Right lung (tissue), 5 donors: ENCODE results near the gene PTPRK. TPM values are rescaled to one million over a fixed set of nuclear protein-coding genes. Genes with fewer than 3 reads are reported as not detected.

Experiments
- DNase-seq, 2 donors: peaks; one replicate each; pipeline ENCODE4 v3.0.0-alpha.2; 2013
- polyA plus RNA-seq, 5 donors: library from polyadenylated mRNA; unstranded; fragments of 120-200 nt; gene quantifications; one replicate each; pipeline versions ENCODE4 v1.2.1 to v1.2.3, GENCODE V29; 2013; ENCODE audit warnings: inconsistent platforms in 1 of 5, low replicate concordance in 1 of 5; ENCODE audit not compliant: insufficient read length in 5 of 5, insufficient read depth in 1 of 5

PTPRK gene
- polyA plus RNA-seq, 5 donors = 55.4 to 92.1 (median 85.6) TPM

DNA sequence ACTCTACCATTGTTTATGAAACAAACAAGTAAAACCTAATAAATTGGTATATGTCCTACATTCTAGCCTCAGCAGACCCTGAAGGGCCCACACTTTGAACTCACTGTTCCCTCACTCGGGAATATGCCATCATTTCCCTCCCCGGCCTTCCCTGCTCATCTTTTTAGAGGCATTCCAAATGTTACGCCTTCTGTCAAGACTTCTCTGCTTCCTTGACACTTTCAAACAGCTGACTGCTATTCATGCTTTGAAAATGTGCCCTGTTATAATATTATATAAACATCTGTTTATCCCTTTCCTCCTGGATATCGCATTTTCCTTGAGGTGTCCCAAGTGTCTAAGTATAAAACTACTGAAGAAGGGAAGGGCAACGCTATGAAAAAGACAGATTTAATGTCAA is 370.0 kb downstream of the PTPRK start:
- no peak for DNase-seq

GRCh38 chr6:128149796-128150195 is 370.6 kb downstream of the PTPRK start:
- DNase-seq = no peak

- DNase-seq = no peak
Observed at GRCh38 chr6:128144320-128144719, 376.1 kb downstream of the PTPRK start.

- DNase-seq = no peak
Observed at GRCh38 chr6:128141932-128142331, 378.5 kb downstream of the PTPRK start.

DNA sequence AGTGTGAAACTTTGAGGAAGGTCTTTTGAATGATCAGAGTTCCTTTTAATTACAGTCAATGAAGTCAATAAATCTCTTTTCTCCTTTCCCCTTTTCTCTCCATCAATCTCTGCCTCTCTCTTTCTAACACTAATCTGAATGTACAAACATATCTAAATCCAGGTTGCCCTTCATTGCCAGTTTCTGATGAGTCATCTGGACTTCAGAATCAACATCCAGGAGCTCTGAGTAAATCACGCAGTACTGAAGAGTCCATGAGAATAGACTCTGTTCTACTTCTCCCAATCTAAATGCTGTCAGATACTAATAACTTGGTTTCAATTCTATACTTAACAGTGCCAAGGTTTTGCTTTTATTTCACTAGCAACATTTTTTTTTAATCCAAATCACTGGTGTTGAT is 380.9 kb downstream of the PTPRK start:
- DNase-seq = no peak

GRCh38 chr6:128138694-128139093 is 381.7 kb downstream of the PTPRK start:
- no peak for DNase-seq

DNA sequence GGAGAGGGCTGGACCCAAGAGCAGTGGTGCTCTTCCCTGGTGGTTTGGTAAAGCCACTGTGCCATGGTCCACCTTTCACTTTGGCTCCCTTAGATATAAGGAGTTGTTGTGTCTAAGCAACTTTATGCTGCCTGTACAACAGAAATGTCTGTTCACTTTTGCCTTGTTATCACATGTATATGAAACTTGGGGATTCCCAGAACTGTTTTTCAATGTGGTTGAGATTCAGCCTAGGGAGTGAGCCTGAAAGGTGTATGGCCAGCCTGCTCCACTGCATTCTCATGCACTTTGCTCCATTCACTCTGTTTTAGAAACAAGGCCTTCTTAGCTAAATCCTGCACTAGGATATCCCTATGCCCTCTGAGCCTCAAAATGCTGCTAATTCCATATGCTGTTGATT is 385.1 kb downstream of the PTPRK start:
- no peak for DNase-seq

GRCh38 chr6:128131566-128131965 is 388.8 kb downstream of the PTPRK start:
- peak; percentile 12 to 26 for DNase-seq

- no peak for DNase-seq
Observed at GRCh38 chr6:128131036-128131435, 389.4 kb downstream of the PTPRK start.

GRCh38 chr6:128129679-128130078 is 390.7 kb downstream of the PTPRK start:
- no peak for DNase-seq

DNA sequence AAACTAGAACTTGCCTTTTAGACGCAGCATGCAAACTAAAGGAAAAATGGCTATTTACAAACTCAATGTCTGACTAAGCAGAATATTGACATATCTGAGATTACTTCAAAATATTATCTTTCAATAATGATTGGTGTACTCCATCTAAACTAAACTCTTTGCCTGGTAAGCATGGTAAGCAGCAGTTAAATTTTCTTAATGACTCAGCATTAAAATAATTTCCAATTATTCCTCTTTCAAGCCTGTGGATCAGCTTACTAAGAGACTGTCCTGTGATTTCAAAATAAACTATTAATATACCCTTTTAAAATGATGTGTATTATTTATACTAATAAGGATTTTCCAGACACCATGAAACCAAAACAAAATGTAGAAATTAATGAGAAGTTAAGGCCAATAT is 392.7 kb downstream of the PTPRK start:
- DNase-seq = no peak

- DNase-seq = no peak
Observed at GRCh38 chr6:128124713-128125112, 395.7 kb downstream of the PTPRK start.

DNA sequence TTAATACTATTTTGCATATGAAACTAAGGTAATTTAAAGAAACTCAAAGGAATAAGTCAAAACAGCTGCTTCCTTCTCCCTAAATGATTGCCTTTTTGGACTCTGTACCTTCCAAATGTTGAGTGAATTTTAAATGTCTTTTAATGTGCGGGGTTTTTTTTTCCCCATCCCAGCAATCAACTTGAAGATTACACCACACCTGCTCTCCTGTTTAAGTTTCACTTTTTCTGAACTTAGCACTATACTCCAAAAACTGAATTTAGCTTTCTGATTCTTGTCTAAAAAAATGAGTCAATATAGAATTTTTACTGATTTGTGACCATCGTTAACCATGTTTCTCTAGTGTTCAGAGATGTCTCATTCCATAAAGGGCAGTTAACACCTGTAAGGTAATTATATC is 398.8 kb downstream of the PTPRK start:
- DNase-seq = no peak

GRCh38 chr6:128121190-128121589 is 399.2 kb downstream of the PTPRK start:
- DNase-seq = no peak

DNA sequence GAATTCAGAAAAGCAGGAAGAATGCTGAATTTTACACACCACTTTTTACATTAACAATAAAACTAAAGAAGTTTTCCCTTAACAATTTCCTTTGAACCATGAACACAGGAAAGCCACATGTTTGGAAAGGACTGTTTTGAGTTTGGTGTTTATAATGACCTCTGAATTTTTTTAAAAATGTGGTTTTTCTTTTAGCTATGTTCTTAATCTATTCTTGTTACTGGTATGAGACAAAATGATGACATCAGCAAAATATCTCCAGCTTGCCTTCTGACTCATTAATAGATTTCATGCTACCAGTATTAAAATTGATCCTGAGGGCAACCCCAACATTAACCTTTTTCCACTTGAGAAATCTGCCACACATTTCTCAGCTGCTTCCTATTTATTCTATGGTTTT is 402.0 kb downstream of the PTPRK start:
- DNase-seq = no peak

DNA sequence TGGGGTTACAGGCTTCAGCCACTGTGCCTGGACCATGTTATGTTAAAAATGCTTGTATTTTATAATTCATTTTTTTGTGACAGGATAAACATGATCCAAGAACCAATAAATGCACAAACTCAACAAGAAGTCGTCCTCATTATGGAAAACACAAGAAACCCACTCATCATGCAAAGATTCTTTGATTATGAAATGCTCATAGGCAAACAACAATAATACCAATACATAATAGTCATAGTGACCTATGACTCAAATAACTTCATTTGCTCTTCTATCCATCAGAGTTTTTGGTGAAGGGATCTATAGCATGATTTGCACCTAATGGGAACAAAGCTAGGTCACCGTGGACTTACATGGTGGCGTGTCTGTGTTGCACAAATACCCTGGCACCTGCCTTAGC is 402.5 kb downstream of the PTPRK start:
- DNase-seq = no peak

DNA sequence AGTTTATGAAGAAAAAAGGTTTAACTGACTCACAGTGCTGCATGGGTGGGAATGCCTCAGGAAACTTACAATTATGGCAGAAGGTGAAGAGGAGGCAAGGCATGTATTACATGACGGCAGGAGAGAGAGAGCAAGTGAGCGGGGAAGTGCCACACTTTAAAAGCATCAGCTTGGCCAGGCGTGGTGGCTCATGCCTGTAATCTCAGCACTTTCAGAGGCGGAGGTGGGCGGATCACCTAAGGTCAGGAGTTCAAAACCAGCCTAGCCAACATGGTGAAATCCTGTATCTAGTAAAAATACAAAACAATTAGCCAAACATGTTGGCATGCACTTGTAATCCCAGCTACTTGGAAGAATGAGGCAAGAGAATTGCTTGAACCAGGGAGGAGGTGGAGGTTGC is 406.2 kb downstream of the PTPRK start:
- no peak for DNase-seq

GRCh38 chr6:128112494-128112893 is 407.9 kb downstream of the PTPRK start:
- DNase-seq = peak; percentile 21 to 36

DNA sequence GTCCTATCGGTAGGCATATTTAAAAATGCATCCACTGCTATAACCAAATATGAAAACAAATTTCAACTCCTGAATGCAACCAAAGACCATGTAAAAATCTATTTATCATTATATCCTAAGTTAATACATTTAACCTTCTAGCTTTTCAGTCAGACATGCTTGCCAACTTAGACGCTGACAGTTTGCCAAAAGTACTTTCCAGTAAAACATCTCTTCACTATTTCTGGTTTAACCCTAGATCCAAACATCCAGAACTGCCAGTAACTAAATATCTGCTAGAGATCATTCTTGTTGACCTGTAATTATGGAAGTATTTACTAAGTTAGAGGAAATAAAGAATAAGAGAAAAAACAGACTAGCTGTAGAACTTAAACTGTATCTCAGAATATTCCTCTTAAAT is 409.3 kb downstream of the PTPRK start:
- no peak for DNase-seq

GRCh38 chr6:128107682-128108081 is 412.7 kb downstream of the PTPRK start:
- no peak for DNase-seq

DNA sequence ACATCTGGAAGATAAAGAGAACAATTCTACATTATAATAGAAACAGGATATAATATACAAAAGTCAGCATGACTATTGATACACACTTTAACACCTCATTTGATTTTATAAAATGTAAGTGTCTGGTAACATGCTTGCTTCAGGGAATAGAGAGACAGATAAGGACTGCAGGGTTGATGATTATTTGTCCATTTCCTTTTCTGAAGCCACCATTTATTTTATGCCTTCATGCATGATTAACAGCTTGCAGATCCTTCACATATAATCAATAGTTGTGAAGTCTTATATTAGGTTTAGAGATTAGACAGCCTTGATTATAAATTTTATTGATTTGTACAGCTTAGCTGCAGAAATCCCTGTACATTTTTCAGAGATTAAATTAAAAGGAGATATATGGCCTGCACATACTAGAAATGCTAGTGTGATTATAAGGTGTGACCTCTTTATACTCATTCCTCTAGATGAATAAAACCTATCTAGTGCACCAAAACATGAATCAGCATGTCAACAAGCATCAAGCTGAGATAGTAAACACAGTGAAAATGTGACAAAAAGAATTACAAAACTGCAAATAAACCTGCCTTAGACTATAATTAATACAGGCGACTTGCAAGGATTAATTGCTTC is 420.7 kb downstream of the PTPRK start:
- DNase-seq = no peak

GRCh38 chr6:128098000-128098581 is 422.3 kb downstream of the PTPRK start:
- no peak for DNase-seq

- no peak for DNase-seq
Observed at GRCh38 chr6:128097009-128097408, 423.4 kb downstream of the PTPRK start.

DNA sequence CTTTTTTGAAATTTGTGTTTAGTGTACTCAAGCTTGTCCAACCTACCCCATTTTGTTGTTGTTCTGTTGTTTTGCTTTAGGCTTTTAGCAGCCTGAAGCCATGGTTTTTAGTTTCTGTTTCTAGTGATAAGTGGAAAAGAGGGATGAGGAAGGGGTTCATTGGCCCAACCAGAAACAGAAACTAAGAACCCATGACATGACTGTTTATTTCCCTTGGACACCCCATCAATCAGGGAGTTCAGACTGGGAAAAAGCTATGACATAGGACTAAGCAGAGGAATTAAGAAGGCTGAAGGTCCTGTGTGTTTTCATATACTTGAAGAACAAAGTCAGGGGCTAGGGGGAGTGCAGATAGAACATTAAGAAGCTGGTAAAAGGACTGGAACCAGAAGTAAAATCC is 425.0 kb downstream of the PTPRK start:
- no peak for DNase-seq
